ENCODE results near the gene HECW1. TPM values are rescaled to one million over a fixed set of nuclear protein-coding genes. Genes with fewer than 3 reads are reported as not detected.
"Not testable (repeated sequence)": the region's sequence is repeated elsewhere in the genome, so short reads cannot be mapped to it uniquely, and the experiment has no call there.

HECW1 gene
- total RNA-seq, 2 donors from 2014 or later = not detected

- H3K36me3 Mint-ChIP-seq = no peaks in the 10 kb centered on the region
- H3K27ac Mint-ChIP-seq = no peak overlapping the region
- no peaks in the 10 kb centered on the region for H3K9me3 Mint-ChIP-seq
- no peak for ATAC-seq
- no peak for DNase-seq (ENCODE audit: low spot score in 2 of 2)
These were observed 17.9 kb downstream of the HECW1 start for GRCh38 chr7:43130347-43130746.

GRCh38 chr7:43135129-43135528 lies 22.7 kb downstream of the HECW1 start:
- Mint-ChIP-seq H3K9me3 (no peaks in the 10 kb centered on the region), H3K36me3 (no peaks in the 10 kb centered on the region), H3K27ac (no peak overlapping the region)
- ATAC-seq (no peak), DNase-seq (ENCODE audit: low spot score in 2 of 2) (no peak)

GRCh38 chr7:43136064-43136463 lies 23.6 kb downstream of the HECW1 start:
- no peak for DNase-seq (ENCODE audit: low spot score in 2 of 2)
- H3K36me3 Mint-ChIP-seq = no peaks in the 10 kb centered on the region
- no peaks in the 10 kb centered on the region for H3K9me3 Mint-ChIP-seq
- H3K27ac Mint-ChIP-seq = no peak overlapping the region
- no peak for ATAC-seq

- not testable (repeated sequence) for H3K36me3 Mint-ChIP-seq; DNase-seq (ENCODE audit: low spot score in 2 of 2); H3K27ac Mint-ChIP-seq; H3K9me3 Mint-ChIP-seq; ATAC-seq
These were observed 24.8 kb downstream of the HECW1 start for GRCh38 chr7:43137121-43137744.

GRCh38 chr7:43137811-43138210 lies 25.4 kb downstream of the HECW1 start:
- Mint-ChIP-seq H3K36me3 (no peaks in the 10 kb centered on the region), H3K9me3 (no peaks in the 10 kb centered on the region), H3K27ac (no peak overlapping the region)
- DNase-seq (ENCODE audit: low spot score in 2 of 2) (no peak), ATAC-seq (no peak)

GRCh38 chr7:43138710-43139109 lies 26.3 kb downstream of the HECW1 start:
- DNase-seq (ENCODE audit: low spot score in 2 of 2) = no peak
- ATAC-seq = no peak
- Mint-ChIP-seq H3K27ac (no peak overlapping the region), H3K36me3 (no peaks in the 10 kb centered on the region), H3K9me3 (no peaks in the 10 kb centered on the region)

- Mint-ChIP-seq H3K36me3 (no peaks in the 10 kb centered on the region), H3K27ac (no peak overlapping the region), H3K9me3 (no peaks in the 10 kb centered on the region)
- ATAC-seq (no peak), DNase-seq (ENCODE audit: low spot score in 2 of 2) (no peak)
These were observed 26.7 kb downstream of the HECW1 start for GRCh38 chr7:43139137-43139536.

- DNase-seq (ENCODE audit: low spot score in 2 of 2) = no peak
- no peak for ATAC-seq
- H3K36me3 Mint-ChIP-seq = no peaks in the 10 kb centered on the region
- no peak overlapping the region for H3K27ac Mint-ChIP-seq
- no peaks in the 10 kb centered on the region for H3K9me3 Mint-ChIP-seq
These were observed 27.7 kb downstream of the HECW1 start for GRCh38 chr7:43140186-43140585.

GRCh38 chr7:43141091-43141490 lies 28.6 kb downstream of the HECW1 start:
- DNase-seq (ENCODE audit: low spot score in 2 of 2) = no peak
- H3K9me3 Mint-ChIP-seq = no peaks in the 10 kb centered on the region
- no peak overlapping the region for H3K27ac Mint-ChIP-seq
- no peaks in the 10 kb centered on the region for H3K36me3 Mint-ChIP-seq
- no peak for ATAC-seq

- H3K27ac Mint-ChIP-seq = no peak overlapping the region
- H3K9me3 Mint-ChIP-seq = no peaks in the 10 kb centered on the region
- ATAC-seq (no peak), DNase-seq (ENCODE audit: low spot score in 2 of 2) (no peak)
- H3K36me3 Mint-ChIP-seq = no peaks in the 10 kb centered on the region
These were observed 30.3 kb downstream of the HECW1 start for GRCh38 chr7:43142703-43143102.

- ATAC-seq (no peak), DNase-seq (ENCODE audit: low spot score in 2 of 2) (no peak)
- Mint-ChIP-seq H3K27ac (no peak overlapping the region), H3K36me3 (no peaks in the 10 kb centered on the region), H3K9me3 (no peaks in the 10 kb centered on the region)
These were observed 31.6 kb downstream of the HECW1 start for GRCh38 chr7:43143918-43144589.

GRCh38 chr7:43148161-43148731 lies 35.8 kb downstream of the HECW1 start:
- no peaks in the 10 kb centered on the region for H3K9me3 Mint-ChIP-seq
- DNase-seq (ENCODE audit: low spot score in 2 of 2) = no peak
- no peak for ATAC-seq
- no peaks in the 10 kb centered on the region for H3K36me3 Mint-ChIP-seq
- no peak overlapping the region for H3K27ac Mint-ChIP-seq

- no peaks in the 10 kb centered on the region for H3K36me3 Mint-ChIP-seq
- H3K27ac Mint-ChIP-seq = no peak overlapping the region
- ATAC-seq = no peak
- no peak for DNase-seq (ENCODE audit: low spot score in 2 of 2)
- no peaks in the 10 kb centered on the region for H3K9me3 Mint-ChIP-seq
These were observed 38.6 kb downstream of the HECW1 start for GRCh38 chr7:43151076-43151475.

- H3K27ac Mint-ChIP-seq = no peak overlapping the region
- DNase-seq (ENCODE audit: low spot score in 2 of 2) = no peak
- H3K9me3 Mint-ChIP-seq = no peaks in the 10 kb centered on the region
- H3K36me3 Mint-ChIP-seq = no peaks in the 10 kb centered on the region
- no peak for ATAC-seq
These were observed 40.2 kb downstream of the HECW1 start for GRCh38 chr7:43152696-43153095.

GRCh38 chr7:43155636-43156035 lies 43.2 kb downstream of the HECW1 start:
- no peaks in the 10 kb centered on the region for H3K9me3 Mint-ChIP-seq
- H3K27ac Mint-ChIP-seq = no peak overlapping the region
- no peak for ATAC-seq
- no peak for DNase-seq (ENCODE audit: low spot score in 2 of 2)
- H3K36me3 Mint-ChIP-seq = no peaks in the 10 kb centered on the region

GRCh38 chr7:43163885-43164284 lies 51.4 kb downstream of the HECW1 start:
- ATAC-seq (no peak), DNase-seq (ENCODE audit: low spot score in 2 of 2) (no peak)
- Mint-ChIP-seq H3K9me3 (no peaks in the 10 kb centered on the region), H3K27ac (no peak overlapping the region), H3K36me3 (no peaks in the 10 kb centered on the region)

- no peaks in the 10 kb centered on the region for H3K9me3 Mint-ChIP-seq
- peak; percentile 76 to 95 for ATAC-seq
These were observed 52.3 kb downstream of the HECW1 start for GRCh38 chr7:43164757-43165156.

GRCh38 chr7:43166686-43167085 lies 54.2 kb downstream of the HECW1 start:
- DNase-seq (ENCODE audit: low spot score in 2 of 2) (no peak), ATAC-seq (no peak)
- no peak overlapping the region for H3K27ac Mint-ChIP-seq
- H3K36me3 Mint-ChIP-seq = no peaks in the 10 kb centered on the region
- H3K9me3 Mint-ChIP-seq = no peaks in the 10 kb centered on the region

More at GRCh38 chr7:43164757-43165156, 52.3 kb downstream of the HECW1 start:
- DNase-seq (ENCODE audit: low spot score in 2 of 2) = no peak
- no peaks in the 10 kb centered on the region for H3K36me3 Mint-ChIP-seq
- H3K27ac Mint-ChIP-seq = no peak overlapping the region

Data from activated naive CD4-positive, alpha-beta T cell treated with anti-CD3 and anti-CD28 coated beads, Interleukin-2, amount 50 U/mL, for 72 hours (primary cell).